Measurements from ENCODE around the gene SLC44A4.

- TF ChIP-seq EZH2 (IDR thresholded peaks at IDR 0.05; ENCODE audit: borderline replicate concordance, low read depth, low read length, poor library complexity, severe bottlenecking) = no peak
- no peak for TF ChIP-seq CTCF (conservative IDR thresholded peaks at IDR 0.05; ENCODE audit: low read depth, low read length)
Observed at GRCh38 chr6:31918069-31918720, 39.4 kb upstream of the SLC44A4 start.

All from A673 (cell line).